Measurements from ENCODE around the gene ZNF182. TPM values are rescaled to one million over a fixed set of nuclear protein-coding genes. Genes with fewer than 3 reads are reported as not detected.
"Not testable (repeated sequence)": the region's sequence is repeated elsewhere in the genome, so short reads cannot be mapped to it uniquely, and the experiment has no call there.

Gene ZNF182
- total RNA-seq, 6 experiments from 2014 or later, result 2.1 to 2.5 (median 2.3) TPM

DNA sequence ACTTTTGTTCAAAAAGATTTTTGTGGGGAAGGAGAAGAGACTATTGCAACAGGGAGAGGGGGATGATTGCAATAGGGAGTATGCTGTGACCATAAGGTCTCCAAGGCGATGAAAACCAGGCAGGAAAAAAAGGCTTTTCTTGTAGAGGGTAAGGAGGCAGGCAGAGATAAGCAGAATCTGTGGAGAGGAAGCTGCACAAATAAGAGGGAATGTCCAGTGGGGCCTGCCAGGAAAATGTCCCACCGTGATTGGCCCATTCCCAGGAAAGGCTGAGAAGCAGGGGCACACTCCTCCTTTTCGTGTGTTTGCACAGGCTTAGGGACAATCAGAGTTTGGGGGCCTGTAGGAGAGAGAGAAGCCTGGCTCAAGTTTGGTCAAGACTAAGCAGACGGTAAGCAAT, 32.1 kb upstream of the ZNF182 start:
- Histone ChIP-seq H3K4me1 (no peaks in the 10 kb centered on the region), H3K27me3 (no peaks in the 10 kb centered on the region), H3K4me3 (no peak overlapping the region), H3K9me3 (no peaks in the 10 kb centered on the region), H3K36me3 (no peaks in the 10 kb centered on the region), H3K27ac (no peak overlapping the region)
- intact Hi-C loops (cut with DNase I), result no loop called here
- ATAC-seq, result peak in 2 of 4 donors; percentile 18 to 34
- TF ChIP-seq CTCF (IDR thresholded peaks at IDR 0.05), result no peak
- TF ChIP-seq POLR2A (IDR thresholded peaks at IDR 0.05), result no peak
- no peak for DNase-seq
- 38% methylated on average over 3 of the region's 4 CpGs for WGBS (ENCODE audit: insufficient coverage, low coverage, low lambda C conversion rate, missing lambda C conversion rate)

GRCh38 chrX:48030641-48031173, 26.9 kb upstream of the ZNF182 start:
- H3K36me3 ChIP-seq; H3K4me1 ChIP-seq; DNase-seq; H3K9me3 ChIP-seq; H3K4me3 ChIP-seq; ATAC-seq; H3K27ac ChIP-seq; intact Hi-C loops (cut with DNase I); H3K27me3 ChIP-seq: not testable (repeated sequence)
- WGBS (ENCODE audit: insufficient coverage, low coverage, low lambda C conversion rate, missing lambda C conversion rate), result no CpG with 5 or more reads among the region's 10 CpGs

DNA sequence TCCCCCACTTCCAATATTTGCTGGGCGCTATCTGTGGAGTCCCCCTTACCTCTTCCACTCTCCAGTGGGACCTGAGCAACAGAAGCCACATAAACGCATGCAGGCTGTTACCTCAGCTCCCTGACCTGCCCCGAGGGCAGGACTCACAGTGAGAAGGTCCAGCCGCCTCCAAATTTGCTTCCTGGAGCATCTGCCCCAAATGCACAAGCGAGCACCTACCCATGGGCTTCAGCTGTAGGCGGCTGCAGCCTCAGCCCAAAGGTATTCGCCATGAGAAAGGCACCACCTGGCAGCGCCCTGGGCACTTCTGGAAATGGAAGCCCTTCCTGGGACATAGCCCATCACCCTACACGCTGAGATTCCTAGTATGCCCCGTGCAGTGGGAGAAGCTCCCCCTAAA, 26.4 kb upstream of the ZNF182 start:
- Histone ChIP-seq H3K4me3 (no peak overlapping the region), H3K27me3 (no peaks in the 10 kb centered on the region), H3K9me3 (no peaks in the 10 kb centered on the region), H3K36me3 (no peaks in the 10 kb centered on the region), H3K27ac (no peak overlapping the region), H3K4me1 (no peaks in the 10 kb centered on the region)
- TF ChIP-seq CTCF (IDR thresholded peaks at IDR 0.05), result no peak
- TF ChIP-seq POLR2A (IDR thresholded peaks at IDR 0.05), result no peak
- WGBS (ENCODE audit: insufficient coverage, low coverage, low lambda C conversion rate, missing lambda C conversion rate), result 80% methylated on average over 7 of the region's 10 CpGs
- no peak for ATAC-seq
- DNase-seq, result no peak
- intact Hi-C loops (cut with DNase I), result no loop called here

DNA sequence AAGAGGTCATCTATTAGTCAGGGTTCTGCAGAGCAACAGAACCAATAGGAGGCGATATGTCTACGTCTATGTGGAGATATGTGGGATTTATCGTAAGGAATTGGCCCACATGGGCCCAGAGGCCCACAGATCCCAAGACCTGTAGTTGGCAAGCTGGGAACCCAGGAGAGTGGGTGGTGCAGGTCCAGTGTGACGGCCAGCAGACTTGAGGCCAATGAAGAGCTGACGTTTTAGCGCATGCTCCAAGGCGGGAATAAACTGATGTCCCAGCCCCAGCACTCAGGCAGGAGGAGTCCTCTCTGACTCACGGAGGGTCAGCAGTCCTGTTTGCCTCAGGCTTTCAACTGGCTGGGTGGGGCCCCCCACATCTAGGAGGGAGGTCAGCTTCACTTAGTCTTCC, 24.3 kb upstream of the ZNF182 start:
- Histone ChIP-seq H3K9me3 (no peaks in the 10 kb centered on the region), H3K36me3 (no peaks in the 10 kb centered on the region), H3K4me3 (no peak overlapping the region), H3K27me3 (no peaks in the 10 kb centered on the region), H3K27ac (no peak overlapping the region), H3K4me1 (no peaks in the 10 kb centered on the region)
- TF ChIP-seq POLR2A (IDR thresholded peaks at IDR 0.05) (no peak), CTCF (IDR thresholded peaks at IDR 0.05) (no peak)
- ATAC-seq (no peak), DNase-seq (no peak)
- intact Hi-C loops (cut with DNase I), result loop anchor here (10.0 kb wide), 1 partner anchor 173 kb away; no protein-coding TSS in a partner anchor
- 71% methylated on average over 6 of the region's 8 CpGs for WGBS (ENCODE audit: insufficient coverage, low coverage, low lambda C conversion rate, missing lambda C conversion rate)

- WGBS (ENCODE audit: insufficient coverage, low coverage, low lambda C conversion rate, missing lambda C conversion rate), result 57% methylated on average over 3 of the region's 4 CpGs
Measured at GRCh38 chrX:48027545-48027944, 23.8 kb upstream of the ZNF182 start.

More at GRCh38 chrX:48027545-48027944, 23.8 kb upstream of the ZNF182 start:
- intact Hi-C loops (cut with DNase I), result loop anchor here (10.0 kb wide), 1 partner anchor 173 kb away; no protein-coding TSS in a partner anchor
- H3K36me3 ChIP-seq, H3K4me1 ChIP-seq, DNase-seq, H3K4me3 ChIP-seq, H3K9me3 ChIP-seq, ATAC-seq, H3K27me3 ChIP-seq, H3K27ac ChIP-seq: not testable (repeated sequence)
